HG03039 (cell line): Measurements from ENCODE around the gene CD38.
"Not testable (repeated sequence)": the region's sequence is repeated elsewhere in the genome, so short reads cannot be mapped to it uniquely, and the experiment has no call there.

Experiments
- ATAC-seq: cut with Tn5 transposase; IDR thresholded peaks from one replicate; pipeline ENCODE4 v1.9.1; 2021; ENCODE audit warnings: mild to moderate bottlenecking, moderate library complexity; ENCODE audit not compliant: unreplicated experiment

CD38 gene

GRCh38 chr4:15758294-15758693 is 19.8 kb upstream of the CD38 start:
- no peak for ATAC-seq

DNA sequence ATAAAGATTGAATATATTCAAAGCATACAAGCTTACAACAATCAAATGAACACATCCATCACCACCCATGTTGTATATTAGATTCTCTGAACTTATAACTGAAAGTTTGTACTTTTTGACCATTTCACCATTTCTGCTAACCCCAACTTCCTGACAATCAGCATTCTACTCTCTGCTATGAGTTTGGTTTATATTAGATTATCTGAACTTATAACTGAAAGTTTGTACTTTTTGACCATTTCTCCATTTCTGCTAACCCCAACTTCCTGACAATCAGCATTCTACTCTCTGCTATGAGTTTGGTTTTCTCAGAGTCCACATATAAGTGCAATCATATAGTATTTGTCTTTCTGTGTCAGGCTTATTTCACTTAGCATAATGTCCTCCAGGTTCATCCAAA is 15.7 kb upstream of the CD38 start:
- ATAC-seq, result not testable (repeated sequence)

GRCh38 chr4:15765391-15765790 is 12.7 kb upstream of the CD38 start:
- ATAC-seq, result no peak

- ATAC-seq, result peak; percentile 54
Observed at GRCh38 chr4:15765910-15766697, 12.0 kb upstream of the CD38 start.

DNA sequence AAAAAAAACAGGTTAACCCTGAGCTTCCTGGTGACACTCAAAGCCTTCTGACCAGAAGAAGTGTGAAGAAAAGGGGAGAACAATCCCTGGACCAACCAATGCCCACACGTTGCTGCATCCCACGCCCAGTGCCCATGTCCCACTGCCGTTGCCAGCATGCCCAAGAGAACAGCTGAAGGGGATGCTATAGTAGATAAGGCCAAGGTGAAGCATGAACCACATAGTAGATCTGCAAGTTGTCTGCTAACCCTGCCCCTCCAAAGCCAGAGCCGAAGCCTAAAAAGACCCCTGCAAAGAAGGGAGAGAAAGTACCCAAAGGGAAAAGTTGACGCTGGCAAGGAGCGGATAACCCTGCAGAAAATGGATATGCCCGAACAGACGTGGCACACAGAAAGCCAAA is 11.3 kb upstream of the CD38 start:
- ATAC-seq, result no peak

DNA sequence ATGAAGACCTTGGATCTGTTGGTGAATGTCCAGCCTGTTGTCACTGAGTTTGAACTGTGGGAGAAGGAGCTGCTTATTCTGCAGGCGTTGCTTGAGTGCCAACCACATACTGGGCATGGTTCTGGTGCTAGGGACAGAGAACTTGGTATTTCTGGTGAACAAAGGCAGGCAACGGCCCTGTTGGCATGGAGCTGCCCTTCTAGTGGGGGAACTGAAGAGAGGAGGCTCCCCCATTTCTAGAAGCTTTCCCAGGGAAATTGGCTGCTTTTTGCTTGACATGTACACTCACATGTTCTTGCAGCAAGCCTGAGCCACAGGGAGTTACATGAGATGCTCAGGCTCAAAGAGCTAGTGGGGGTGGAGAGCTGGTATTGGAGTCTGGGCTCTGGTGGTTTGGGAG is 8.9 kb upstream of the CD38 start:
- no peak for ATAC-seq

DNA sequence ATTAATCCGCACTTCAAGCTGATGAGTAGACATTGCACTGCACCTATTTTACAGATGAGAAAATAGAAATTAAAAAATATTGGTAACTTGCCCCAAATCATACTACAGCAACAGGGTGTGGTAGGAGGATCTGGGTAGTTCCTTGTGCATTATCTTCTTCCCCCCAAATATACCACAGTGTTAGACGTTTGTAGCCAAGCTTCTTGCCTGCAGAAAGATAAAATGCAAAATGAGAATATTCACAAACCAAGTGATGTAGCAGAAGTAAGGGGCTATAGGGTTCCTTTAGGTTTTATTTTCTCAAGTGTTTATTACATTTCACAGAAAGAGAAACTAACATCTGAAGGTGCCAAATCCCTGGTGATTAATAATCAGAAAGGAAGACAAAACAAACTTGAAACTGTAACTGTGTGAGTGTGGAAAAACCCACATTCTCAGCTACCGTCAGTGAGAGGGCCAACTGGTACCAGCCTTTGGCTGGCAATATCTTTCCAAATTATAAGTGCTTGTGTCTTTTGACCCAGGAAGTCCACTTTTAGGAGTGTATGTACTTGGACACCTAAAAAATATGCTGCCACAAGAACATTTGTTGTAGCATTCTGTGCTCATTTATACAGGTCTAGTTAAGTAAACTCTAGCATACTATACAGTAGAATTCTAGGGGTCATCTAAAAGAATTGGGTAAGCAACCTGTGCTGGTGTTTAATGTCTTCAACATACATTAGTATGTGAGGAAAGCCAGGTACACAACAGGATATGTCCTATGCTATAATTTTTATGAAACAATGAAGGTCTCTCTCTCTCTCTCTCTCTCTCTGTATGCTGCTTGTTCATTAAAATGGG is 6.7 kb upstream of the CD38 start:
- ATAC-seq, result peak; percentile 55

GRCh38 chr4:15774020-15774420 is 4.1 kb upstream of the CD38 start:
- no peak for ATAC-seq

DNA sequence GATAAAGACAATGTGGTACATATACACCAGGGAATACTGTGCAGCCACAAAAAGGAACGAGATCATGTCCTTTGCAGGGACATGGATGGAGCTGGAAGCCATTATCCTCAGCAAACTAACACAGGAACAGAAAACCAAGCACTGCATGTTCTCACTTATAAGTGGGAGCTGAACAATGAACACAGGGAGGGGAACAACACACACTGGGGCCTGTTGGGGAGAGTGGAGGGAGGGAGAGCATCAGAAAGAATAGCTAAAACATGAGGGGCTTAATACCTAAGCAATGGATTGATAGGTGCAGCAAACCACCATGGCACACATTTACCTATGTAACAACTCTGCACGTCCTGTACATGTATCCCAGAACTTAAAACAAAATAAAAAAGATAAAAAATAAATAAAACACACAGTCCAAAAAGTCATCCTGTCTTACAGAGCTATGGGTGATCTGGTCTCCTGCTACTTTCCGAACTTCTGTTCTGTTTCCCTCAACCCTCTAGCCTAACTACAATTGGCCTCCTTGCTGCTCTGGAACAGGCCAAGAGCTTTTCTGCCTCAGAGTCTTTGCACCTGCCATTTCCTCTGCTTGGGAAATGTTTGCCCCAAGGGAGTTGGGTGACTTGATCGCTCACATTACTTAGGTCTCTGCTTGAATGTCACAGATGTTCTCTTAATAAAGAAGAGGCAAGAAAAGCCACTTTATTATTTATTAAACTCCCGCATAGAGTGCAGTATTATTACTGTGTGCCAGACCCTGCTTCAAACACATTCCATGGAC is 1.1 kb upstream of the CD38 start:
- no peak for ATAC-seq

DNA sequence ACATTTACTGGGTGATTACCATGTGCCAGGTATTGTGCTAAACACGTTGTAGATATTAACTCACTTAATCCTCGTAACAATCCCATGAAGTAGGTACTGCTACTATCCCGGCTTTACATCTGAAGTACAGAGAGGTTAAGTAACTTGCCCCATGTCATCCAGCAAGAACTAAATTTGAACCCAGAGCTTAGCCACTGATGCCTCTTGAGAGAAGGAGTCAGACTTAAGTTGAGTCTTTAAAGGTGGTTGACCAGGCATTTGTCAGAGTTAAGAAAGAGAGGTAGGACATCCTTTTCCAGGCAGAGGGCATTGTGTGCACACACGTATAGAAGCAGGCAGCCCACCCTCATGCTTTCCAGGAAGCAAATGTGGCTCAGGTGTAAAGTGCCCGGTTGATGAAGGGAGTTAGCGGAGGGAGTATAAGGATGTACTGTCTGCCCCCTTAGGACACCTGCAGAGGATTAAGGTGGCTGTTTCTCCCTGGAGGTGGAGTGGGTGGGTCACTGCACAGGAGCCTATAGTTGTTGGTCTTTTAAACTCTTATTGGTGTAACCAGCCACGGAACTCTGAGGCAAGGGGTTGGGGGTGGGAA is 335 bp upstream of the CD38 start:
- no peak for ATAC-seq

GRCh38 chr4:15779306-15779705 is 1.2 kb downstream of the CD38 start:
- no peak for ATAC-seq

GRCh38 chr4:15779809-15780208 is 1.7 kb downstream of the CD38 start:
- ATAC-seq, result no peak

GRCh38 chr4:15781427-15782095 is 3.4 kb downstream of the CD38 start:
- no peak for ATAC-seq

GRCh38 chr4:15783676-15784075 is 5.5 kb downstream of the CD38 start:
- no peak for ATAC-seq

DNA sequence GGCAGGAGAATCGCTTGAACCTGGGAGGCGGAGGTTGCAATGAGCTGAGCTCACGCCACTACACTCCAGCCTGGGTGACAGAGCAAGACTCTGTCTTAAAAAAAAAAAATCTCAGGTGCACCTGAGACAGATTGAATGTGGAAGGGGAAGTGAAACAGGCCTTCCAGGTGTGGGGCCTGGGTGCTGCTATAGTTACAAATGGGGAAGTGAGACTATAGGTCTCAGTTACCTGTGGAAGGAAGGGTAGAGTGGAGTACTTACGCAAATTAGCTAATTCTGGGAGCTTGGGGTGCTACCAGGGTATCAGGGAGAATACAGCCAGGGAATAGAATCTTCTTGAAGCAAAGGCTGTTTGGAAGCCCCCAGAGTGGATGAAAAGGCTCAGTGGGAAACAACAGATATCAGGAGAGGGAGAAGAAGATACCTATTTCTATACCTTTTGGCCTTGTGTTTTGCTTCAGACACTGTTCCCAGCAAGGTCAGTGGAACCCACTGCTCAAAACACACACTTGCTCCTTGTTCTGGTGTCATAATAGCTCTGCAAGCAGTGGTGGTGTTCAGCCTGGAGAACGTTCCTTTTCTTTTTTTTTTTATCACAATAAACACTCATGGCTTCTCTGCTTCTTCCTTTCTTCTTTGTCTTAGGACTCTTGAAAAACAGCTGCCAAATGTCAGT is 7.0 kb downstream of the CD38 start:
- ATAC-seq, result peak; percentile 85

- ATAC-seq, result no peak
Observed at GRCh38 chr4:15786743-15787142, 8.6 kb downstream of the CD38 start.

- no peak for ATAC-seq
Observed at GRCh38 chr4:15792974-15793373, 14.8 kb downstream of the CD38 start.

DNA sequence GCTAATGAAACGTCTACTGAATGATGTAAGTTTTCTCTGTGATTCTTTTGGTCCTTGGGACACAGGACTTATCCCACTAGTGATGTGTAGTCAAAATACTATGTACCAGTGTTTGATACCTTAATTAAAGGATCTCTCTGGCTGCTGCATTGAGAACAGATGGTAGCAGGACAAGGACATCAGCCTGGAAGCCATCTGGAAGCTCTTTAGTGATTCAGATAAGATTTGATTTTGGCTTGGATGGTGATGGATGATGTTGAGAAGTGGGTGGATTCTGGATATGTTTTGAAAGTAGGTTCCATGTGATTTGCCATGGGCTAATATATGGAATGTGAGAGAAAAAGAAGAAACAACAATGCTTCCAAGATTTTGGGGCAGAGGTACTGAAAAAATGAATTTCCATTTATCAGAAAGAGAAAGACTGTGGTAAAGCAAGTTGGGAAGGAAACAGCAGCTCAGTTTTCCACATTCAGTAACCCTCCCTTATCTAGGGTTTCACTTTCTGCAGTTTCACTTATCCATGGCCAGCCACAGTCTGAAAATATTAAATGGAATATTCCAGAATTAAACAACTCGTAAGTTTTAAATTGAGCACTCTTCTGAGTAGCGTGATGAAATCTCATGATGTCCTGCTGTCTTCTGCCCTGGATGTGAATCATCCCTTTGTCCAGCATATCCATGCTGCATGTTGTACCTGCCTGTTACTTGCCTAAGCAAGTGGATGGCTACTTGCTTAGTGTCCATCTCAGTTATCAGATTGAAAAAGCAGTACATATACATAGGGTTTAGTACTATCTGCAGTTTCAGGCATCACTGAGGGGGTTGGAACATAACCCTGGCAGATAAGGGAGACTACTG is 15.6 kb downstream of the CD38 start:
- no peak for ATAC-seq

DNA sequence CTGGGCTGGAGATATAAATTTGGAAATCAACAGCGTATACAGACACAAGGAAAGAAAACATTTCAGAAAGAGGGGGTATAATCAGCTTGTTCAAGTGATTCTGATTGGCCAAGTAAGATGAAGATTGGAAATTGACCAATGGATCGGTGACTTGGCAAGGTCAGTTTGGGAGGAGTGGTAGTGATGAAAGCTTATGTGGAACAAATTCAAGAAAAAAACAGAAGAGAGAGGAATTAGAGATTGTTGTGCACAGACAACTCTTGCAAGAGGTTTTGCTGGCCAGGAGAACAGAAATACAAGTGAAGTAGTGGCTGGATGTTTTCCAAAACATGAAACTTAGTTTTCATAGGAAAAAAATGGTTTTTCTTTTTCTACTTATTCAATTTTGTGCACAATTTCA is 16.3 kb downstream of the CD38 start:
- ATAC-seq, result no peak
